Gastrocnemius medialis (tissue), 4 donors: Measurements from ENCODE around the gene SAYSD1. TPM values are rescaled to one million over a fixed set of nuclear protein-coding genes. Genes with fewer than 3 reads are reported as not detected.

Source experiments
- ATAC-seq, 2 donors: fragments of 150-250 bp; one replicate each; pipeline ENCODE4 v1.9.1; 2016
- DNase-seq, 2 donors: peaks; one replicate each; pipeline ENCODE4 v3.0.0-alpha.2; 2019
- H3K27ac ChIP-seq, 4 donors: fragments of 200-600 bp; sonication (generic); 1 replicate in 1 of 4; 2 replicates in 3 of 4; pipeline ENCODE4 v1.5.1; 2016 to 2018; ENCODE audit warnings: mild to moderate bottlenecking in 2 of 4, moderate library complexity in 1 of 4
- H3K27me3 ChIP-seq, 3 donors: fragments of 200-600 bp; sonication (generic) in 2 of 3; 1 replicate in 1 of 3; 2 replicates in 2 of 3; pipeline versions ENCODE4 v1.5.1 to v1.6.0; 2016 to 2019; ENCODE audit warnings: mild to moderate bottlenecking in 1 of 3, moderate library complexity in 1 of 3
- H3K36me3 ChIP-seq, 2 donors: fragments of 200-600 bp; sonication (generic) in 1 of 2; one replicate each; pipeline ENCODE4 v1.5.1; 2017 to 2018
- H3K4me1 ChIP-seq, 2 donors: fragments of 200-600 bp; sonication (generic) in 1 of 2; one replicate each; pipeline ENCODE4 v1.5.1; 2016 to 2017; ENCODE audit warnings: mild to moderate bottlenecking in 2 of 2
- H3K4me3 ChIP-seq, 4 donors: fragments of 200-600 bp; sonication (generic) in 3 of 4; 1 replicate in 1 of 4; 2 replicates in 3 of 4; pipeline ENCODE4 v1.5.1; 2016 to 2019; ENCODE audit warnings: mild to moderate bottlenecking in 2 of 4
- H3K9me3 ChIP-seq, 3 donors: fragments of 200-600 bp; sonication (generic) in 2 of 3; 1 replicate in 1 of 3; 2 replicates in 2 of 3; pipeline ENCODE4 v1.5.1; 2016 to 2019
- CTCF ChIP-seq, 5 experiments: fragments of 450-650 bp in 3 of 5; fragments of 200-600 bp in 2 of 5; sonication (generic) in 2 of 5; IDR thresholded peaks in 4 of 5; conservative IDR thresholded peaks in 1 of 5; 1 replicate in 4 of 5; 2 replicates in 1 of 5; pipeline ENCODE4 v1.5.1; 2016 to 2019; ENCODE audit warnings: antibody characterized with exemption in 5 of 5, mild to moderate bottlenecking in 3 of 5, moderate library complexity in 3 of 5
- POLR2A ChIP-seq, 2 donors: fragments of 450-650 bp; IDR thresholded peaks; one replicate each; pipeline ENCODE4 v1.6.1; 2017; ENCODE audit warnings: antibody characterized with exemption in 2 of 2, mild to moderate bottlenecking in 2 of 2, moderate library complexity in 2 of 2
- in situ Hi-C, 4 donors: fragments of 200-750 bp; cut with MboI; loops; one replicate each; pipeline versions ENCODE4 v1.15.0 to v1.8.0; 2017; ENCODE audit warnings: low sequenced_read_pairs in 4 of 4
- intact Hi-C: fragments of 100-400 bp; cut with DNase I; formaldehyde crosslinking; loops from one replicate; pipeline ENCODE4 v1.15.1; 2023; ENCODE audit warnings: low total_unique reads
- total RNA-seq, 4 donors: library from RNA; depleted of rRNA; stranded (reverse); fragments of >200 nt; gene quantifications; one replicate each; pipeline versions ENCODE4 v1.1.0 to v1.2.3, GENCODE V29; 2016

Gene SAYSD1
- total RNA-seq, 4 donors from 2014 or later, result 6.4 to 12.9 (median 10.4) TPM

- ATAC-seq (no peak), DNase-seq (no peak)
- no peak overlapping the region for H3K27ac ChIP-seq
- TF ChIP-seq CTCF (IDR thresholded peaks at IDR 0.05 in 4 of 5, conservative IDR thresholded peaks at IDR 0.05 in 1 of 5) (no peak), POLR2A (IDR thresholded peaks at IDR 0.05) (no peak)
- no peaks in the 10 kb centered on the region for H3K36me3 ChIP-seq
- H3K9me3 ChIP-seq, result no peaks in the 10 kb centered on the region
- in situ Hi-C loops (no loop called here), intact Hi-C loops (no loop called here)
- H3K27me3 ChIP-seq, result no peaks in the 10 kb centered on the region
- no peaks in the 10 kb centered on the region for H3K4me1 ChIP-seq
- no peak overlapping the region for H3K4me3 ChIP-seq
Measured at GRCh38 chr6:39080246-39080875, 34.6 kb downstream of the SAYSD1 start.

- Histone ChIP-seq H3K27ac (no peak overlapping the region), H3K36me3 (no peaks in the 10 kb centered on the region), H3K9me3 (no peaks in the 10 kb centered on the region), H3K4me3 (no peak overlapping the region), H3K27me3 (no peaks in the 10 kb centered on the region), H3K4me1 (no peaks in the 10 kb centered on the region)
- no peak for TF ChIP-seq CTCF (IDR thresholded peaks at IDR 0.05 in 4 of 5, conservative IDR thresholded peaks at IDR 0.05 in 1 of 5)
- TF ChIP-seq POLR2A (IDR thresholded peaks at IDR 0.05), result no peak
- DNase-seq, result no peak
- in situ Hi-C loops, result no loop called here
- intact Hi-C loops, result no loop called here
- ATAC-seq, result no peak
Measured at GRCh38 chr6:39079197-39080125, 35.5 kb downstream of the SAYSD1 start.

- TF ChIP-seq POLR2A (IDR thresholded peaks at IDR 0.05) (no peak), CTCF (IDR thresholded peaks at IDR 0.05 in 4 of 5, conservative IDR thresholded peaks at IDR 0.05 in 1 of 5) (no peak)
- no peaks in the 10 kb centered on the region for H3K36me3 ChIP-seq
- no peak overlapping the region for H3K27ac ChIP-seq
- H3K4me3 ChIP-seq, result no peak overlapping the region
- DNase-seq (no peak), ATAC-seq (no peak)
- in situ Hi-C loops, result no loop called here
- intact Hi-C loops, result no loop called here
- no peaks in the 10 kb centered on the region for H3K9me3 ChIP-seq
- no peaks in the 10 kb centered on the region for H3K4me1 ChIP-seq
- H3K27me3 ChIP-seq, result no peaks in the 10 kb centered on the region
Measured at GRCh38 chr6:39078695-39079094, 36.3 kb downstream of the SAYSD1 start.

- Histone ChIP-seq H3K27me3 (no peaks in the 10 kb centered on the region), H3K27ac (no peak overlapping the region), H3K4me1 (no peaks in the 10 kb centered on the region), H3K36me3 (no peaks in the 10 kb centered on the region), H3K4me3 (no peak overlapping the region), H3K9me3 (no peaks in the 10 kb centered on the region)
- intact Hi-C loops (no loop called here), in situ Hi-C loops (no loop called here)
- ATAC-seq (no peak), DNase-seq (no peak)
- TF ChIP-seq POLR2A (IDR thresholded peaks at IDR 0.05), result no peak
- no peak for TF ChIP-seq CTCF (IDR thresholded peaks at IDR 0.05 in 4 of 5, conservative IDR thresholded peaks at IDR 0.05 in 1 of 5)
Measured at GRCh38 chr6:39077882-39078594, 36.9 kb downstream of the SAYSD1 start.
